ENCODE results near the gene PACSIN1. TPM values are rescaled to one million over a fixed set of nuclear protein-coding genes. Genes with fewer than 3 reads are reported as not detected.

Gene PACSIN1
- total and polyA plus RNA-seq, 4 donors, result 0.03 to 0.17 (median 0.15) TPM

DNA sequence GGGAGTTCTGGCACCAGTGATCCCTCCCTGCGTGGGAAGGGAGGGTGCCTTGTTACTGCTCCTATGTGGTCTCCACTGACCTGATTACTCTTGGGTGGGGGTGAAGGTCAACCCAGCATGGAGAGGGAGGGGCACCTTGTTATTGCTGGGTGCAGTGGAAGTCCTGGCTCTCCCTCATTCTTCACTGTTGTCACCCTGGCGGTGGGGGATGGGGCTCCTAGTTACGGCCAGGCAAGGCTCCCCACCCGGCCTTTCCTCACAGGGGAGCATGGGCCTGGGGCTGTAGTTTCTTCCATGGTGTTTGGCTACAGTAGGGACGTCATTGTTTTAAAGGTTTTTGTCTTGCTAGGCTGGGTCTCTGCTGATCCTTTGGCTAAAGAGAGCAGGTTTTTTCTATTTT, 40.8 kb downstream of the PACSIN1 start:
- TF ChIP-seq, protein P1, sequence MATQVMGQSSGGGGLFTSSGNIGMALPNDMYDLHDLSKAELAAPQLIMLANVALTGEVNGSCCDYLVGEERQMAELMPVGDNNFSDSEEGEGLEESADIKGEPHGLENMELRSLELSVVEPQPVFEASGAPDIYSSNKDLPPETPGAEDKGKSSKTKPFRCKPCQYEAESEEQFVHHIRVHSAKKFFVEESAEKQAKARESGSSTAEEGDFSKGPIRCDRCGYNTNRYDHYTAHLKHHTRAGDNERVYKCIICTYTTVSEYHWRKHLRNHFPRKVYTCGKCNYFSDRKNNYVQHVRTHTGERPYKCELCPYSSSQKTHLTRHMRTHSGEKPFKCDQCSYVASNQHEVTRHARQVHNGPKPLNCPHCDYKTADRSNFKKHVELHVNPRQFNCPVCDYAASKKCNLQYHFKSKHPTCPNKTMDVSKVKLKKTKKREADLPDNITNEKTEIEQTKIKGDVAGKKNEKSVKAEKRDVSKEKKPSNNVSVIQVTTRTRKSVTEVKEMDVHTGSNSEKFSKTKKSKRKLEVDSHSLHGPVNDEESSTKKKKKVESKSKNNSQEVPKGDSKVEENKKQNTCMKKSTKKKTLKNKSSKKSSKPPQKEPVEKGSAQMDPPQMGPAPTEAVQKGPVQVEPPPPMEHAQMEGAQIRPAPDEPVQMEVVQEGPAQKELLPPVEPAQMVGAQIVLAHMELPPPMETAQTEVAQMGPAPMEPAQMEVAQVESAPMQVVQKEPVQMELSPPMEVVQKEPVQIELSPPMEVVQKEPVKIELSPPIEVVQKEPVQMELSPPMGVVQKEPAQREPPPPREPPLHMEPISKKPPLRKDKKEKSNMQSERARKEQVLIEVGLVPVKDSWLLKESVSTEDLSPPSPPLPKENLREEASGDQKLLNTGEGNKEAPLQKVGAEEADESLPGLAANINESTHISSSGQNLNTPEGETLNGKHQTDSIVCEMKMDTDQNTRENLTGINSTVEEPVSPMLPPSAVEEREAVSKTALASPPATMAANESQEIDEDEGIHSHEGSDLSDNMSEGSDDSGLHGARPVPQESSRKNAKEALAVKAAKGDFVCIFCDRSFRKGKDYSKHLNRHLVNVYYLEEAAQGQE (IDR thresholded peaks at IDR 0.05), result no peak
- no peak for TF ChIP-seq GABPA (IDR thresholded peaks at IDR 0.05 in 1 of 2, conservative IDR thresholded peaks at IDR 0.05 in 1 of 2)
- TF ChIP-seq, protein P2, sequence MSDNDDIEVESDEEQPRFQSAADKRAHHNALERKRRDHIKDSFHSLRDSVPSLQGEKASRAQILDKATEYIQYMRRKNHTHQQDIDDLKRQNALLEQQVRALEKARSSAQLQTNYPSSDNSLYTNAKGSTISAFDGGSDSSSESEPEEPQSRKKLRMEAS (IDR thresholded peaks at IDR 0.05), result no peak
- TF ChIP-seq, protein P3, sequence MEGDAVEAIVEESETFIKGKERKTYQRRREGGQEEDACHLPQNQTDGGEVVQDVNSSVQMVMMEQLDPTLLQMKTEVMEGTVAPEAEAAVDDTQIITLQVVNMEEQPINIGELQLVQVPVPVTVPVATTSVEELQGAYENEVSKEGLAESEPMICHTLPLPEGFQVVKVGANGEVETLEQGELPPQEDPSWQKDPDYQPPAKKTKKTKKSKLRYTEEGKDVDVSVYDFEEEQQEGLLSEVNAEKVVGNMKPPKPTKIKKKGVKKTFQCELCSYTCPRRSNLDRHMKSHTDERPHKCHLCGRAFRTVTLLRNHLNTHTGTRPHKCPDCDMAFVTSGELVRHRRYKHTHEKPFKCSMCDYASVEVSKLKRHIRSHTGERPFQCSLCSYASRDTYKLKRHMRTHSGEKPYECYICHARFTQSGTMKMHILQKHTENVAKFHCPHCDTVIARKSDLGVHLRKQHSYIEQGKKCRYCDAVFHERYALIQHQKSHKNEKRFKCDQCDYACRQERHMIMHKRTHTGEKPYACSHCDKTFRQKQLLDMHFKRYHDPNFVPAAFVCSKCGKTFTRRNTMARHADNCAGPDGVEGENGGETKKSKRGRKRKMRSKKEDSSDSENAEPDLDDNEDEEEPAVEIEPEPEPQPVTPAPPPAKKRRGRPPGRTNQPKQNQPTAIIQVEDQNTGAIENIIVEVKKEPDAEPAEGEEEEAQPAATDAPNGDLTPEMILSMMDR (IDR thresholded peaks at IDR 0.05; ENCODE audit: low read depth, low read length, missing input control), result no peak
- no peak for TF ChIP-seq SP1 (IDR thresholded peaks at IDR 0.05)
- TF ChIP-seq, protein P4, sequence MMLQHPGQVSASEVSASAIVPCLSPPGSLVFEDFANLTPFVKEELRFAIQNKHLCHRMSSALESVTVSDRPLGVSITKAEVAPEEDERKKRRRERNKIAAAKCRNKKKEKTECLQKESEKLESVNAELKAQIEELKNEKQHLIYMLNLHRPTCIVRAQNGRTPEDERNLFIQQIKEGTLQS (IDR thresholded peaks at IDR 0.05), result no peak
- no peak for TF ChIP-seq FOXA2 (IDR thresholded peaks at IDR 0.05)
- TF ChIP-seq NR2F2 (IDR thresholded peaks at IDR 0.05), result no peak
- no peak for TF ChIP-seq YY1 (IDR thresholded peaks at IDR 0.05)
- peaks cover 0 to 2% (median 0%) of the 10 kb centered on the region in 4 donors for H3K9me3 ChIP-seq (ENCODE audit: control insufficient read depth in 4 of 4, low read length in 3 of 4)
- H3K27ac ChIP-seq (ENCODE audit: low read depth in 1 of 2, low read length in 2 of 2), result no peak overlapping the region
- H3K4me3 ChIP-seq (ENCODE audit: low read depth in 1 of 3, low read length in 3 of 3), result no peak overlapping the region
- no peaks in the 10 kb centered on the region for H3K36me3 ChIP-seq (ENCODE audit: control insufficient read depth in 4 of 4, insufficient read depth in 3 of 4, low read depth in 1 of 4, low read length in 3 of 4)
- no peak for DNase-seq (ENCODE audit: low spot score)
- no peaks in the 10 kb centered on the region for H3K27me3 ChIP-seq (ENCODE audit: control insufficient read depth in 4 of 4, insufficient read depth in 4 of 4, low read length in 3 of 4)
- no peak overlapping the region for H3K9ac ChIP-seq (ENCODE audit: low read depth in 1 of 2, low read length in 2 of 2)
- 88% methylated on average over 5 of the region's 5 CpGs for WGBS
- H3K4me1 ChIP-seq (ENCODE audit: control insufficient read depth in 4 of 4, insufficient read depth in 4 of 4, low read length in 3 of 4), result no peaks in the 10 kb centered on the region

DNA sequence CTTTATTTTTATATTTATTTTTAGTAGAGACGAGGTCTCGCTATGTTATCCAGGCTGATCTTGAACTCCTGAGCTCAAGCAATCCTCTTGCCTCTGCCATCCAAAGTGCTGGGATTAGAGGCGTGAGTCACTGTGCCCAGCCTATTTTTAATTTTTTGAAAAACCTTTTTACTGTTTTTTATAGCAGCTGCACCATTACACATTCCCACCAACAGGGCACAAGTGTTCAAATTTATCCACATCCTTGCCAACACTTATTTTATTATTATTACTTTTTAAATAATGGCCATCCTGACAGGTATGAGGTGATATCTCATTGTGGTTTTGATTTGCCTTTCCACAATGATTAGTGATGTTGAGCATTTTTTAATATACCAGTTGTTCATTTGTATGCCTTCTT, 42.5 kb downstream of the PACSIN1 start:
- 96% methylated on average over 3 of the region's 3 CpGs for WGBS
- no peaks in the 10 kb centered on the region for H3K4me1 ChIP-seq (ENCODE audit: control insufficient read depth in 4 of 4, insufficient read depth in 4 of 4, low read length in 3 of 4)
- H3K27ac ChIP-seq (ENCODE audit: low read depth in 1 of 2, low read length in 2 of 2), result no peak overlapping the region
- no peak for DNase-seq (ENCODE audit: low spot score)
- H3K9ac ChIP-seq (ENCODE audit: low read depth in 1 of 2, low read length in 2 of 2), result no peak overlapping the region
- no peaks in the 10 kb centered on the region for H3K9me3 ChIP-seq (ENCODE audit: control insufficient read depth in 4 of 4, low read length in 3 of 4)
- no peak overlapping the region for H3K4me3 ChIP-seq (ENCODE audit: low read depth in 1 of 3, low read length in 3 of 3)
- no peaks in the 10 kb centered on the region for H3K36me3 ChIP-seq (ENCODE audit: control insufficient read depth in 4 of 4, insufficient read depth in 3 of 4, low read depth in 1 of 4, low read length in 3 of 4)
- H3K27me3 ChIP-seq (ENCODE audit: control insufficient read depth in 4 of 4, insufficient read depth in 4 of 4, low read length in 3 of 4), result no peaks in the 10 kb centered on the region
- no peak for TF ChIP-seq EGR1 (IDR thresholded peaks at IDR 0.05; ENCODE audit: low read depth in 2 of 2)
- TF ChIP-seq, protein P4 (IDR thresholded peaks at IDR 0.05), result no peak
- TF ChIP-seq, protein P1 (IDR thresholded peaks at IDR 0.05), result no peak
- no peak for TF ChIP-seq JUND (IDR thresholded peaks at IDR 0.05)
- TF ChIP-seq, protein P2 (IDR thresholded peaks at IDR 0.05), result no peak
- no peak for TF ChIP-seq FOXA2 (IDR thresholded peaks at IDR 0.05)
- no peak for TF ChIP-seq RAD21 (IDR thresholded peaks at IDR 0.05)
- TF ChIP-seq GABPA (IDR thresholded peaks at IDR 0.05 in 1 of 2, conservative IDR thresholded peaks at IDR 0.05 in 1 of 2), result no peak
- TF ChIP-seq HNF4A (conservative IDR thresholded peaks at IDR 0.05), result no peak
- TF ChIP-seq, protein P5, sequence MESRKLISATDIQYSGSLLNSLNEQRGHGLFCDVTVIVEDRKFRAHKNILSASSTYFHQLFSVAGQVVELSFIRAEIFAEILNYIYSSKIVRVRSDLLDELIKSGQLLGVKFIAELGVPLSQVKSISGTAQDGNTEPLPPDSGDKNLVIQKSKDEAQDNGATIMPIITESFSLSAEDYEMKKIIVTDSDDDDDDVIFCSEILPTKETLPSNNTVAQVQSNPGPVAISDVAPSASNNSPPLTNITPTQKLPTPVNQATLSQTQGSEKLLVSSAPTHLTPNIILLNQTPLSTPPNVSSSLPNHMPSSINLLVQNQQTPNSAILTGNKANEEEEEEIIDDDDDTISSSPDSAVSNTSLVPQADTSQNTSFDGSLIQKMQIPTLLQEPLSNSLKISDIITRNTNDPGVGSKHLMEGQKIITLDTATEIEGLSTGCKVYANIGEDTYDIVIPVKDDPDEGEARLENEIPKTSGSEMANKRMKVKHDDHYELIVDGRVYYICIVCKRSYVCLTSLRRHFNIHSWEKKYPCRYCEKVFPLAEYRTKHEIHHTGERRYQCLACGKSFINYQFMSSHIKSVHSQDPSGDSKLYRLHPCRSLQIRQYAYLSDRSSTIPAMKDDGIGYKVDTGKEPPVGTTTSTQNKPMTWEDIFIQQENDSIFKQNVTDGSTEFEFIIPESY (IDR thresholded peaks at IDR 0.05), result no peak
- TF ChIP-seq YY1 (IDR thresholded peaks at IDR 0.05), result no peak
- TF ChIP-seq TAF1 (conservative IDR thresholded peaks at IDR 0.05), result no peak
- TF ChIP-seq, protein P3 (IDR thresholded peaks at IDR 0.05; ENCODE audit: low read depth, low read length, missing input control), result no peak
- no peak for TF ChIP-seq HNF4G (IDR thresholded peaks at IDR 0.05)
- no peak for TF ChIP-seq NR2F2 (IDR thresholded peaks at IDR 0.05)
